GM19025 (cell line): ENCODE data around the gene FTMT.
"Not testable (repeated sequence)": the region's sequence is repeated elsewhere in the genome, so short reads cannot be mapped to it uniquely, and the experiment has no call there.

ENCODE experiments used
- ATAC-seq: cut with Tn5 transposase; IDR thresholded peaks from one replicate; pipeline ENCODE4 v1.9.1; 2021; ENCODE audit warnings: mild to moderate bottlenecking, low read depth, moderate library complexity; ENCODE audit not compliant: unreplicated experiment

FTMT gene

GRCh38 chr5:121851643-121852574, at the start of gene FTMT:
Gene FTMT (plus strand): TSS chr5:121851882. CDS start chr5:121851964, 82 bp downstream.
- no peak for ATAC-seq

DNA sequence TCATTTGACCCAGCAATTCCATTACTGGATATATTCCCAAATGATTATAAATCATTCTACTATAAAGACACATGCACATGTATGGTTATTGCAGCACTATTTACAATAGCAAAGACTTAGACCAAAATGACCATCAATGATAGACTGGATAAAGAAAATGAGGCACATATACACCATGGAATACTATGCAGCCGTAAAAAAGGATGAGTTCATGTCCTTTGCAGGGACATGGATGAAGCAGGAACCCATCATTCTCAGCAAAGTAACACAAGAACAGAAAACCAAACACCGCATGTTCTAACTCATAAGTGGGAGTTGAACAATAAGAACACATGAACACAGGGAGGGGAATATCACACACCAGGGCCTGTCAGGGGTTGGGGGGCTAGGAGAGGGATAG, 46.4 kb upstream of the FTMT start:
- ATAC-seq = not testable (repeated sequence)

GRCh38 chr5:121805911-121806310, 45.8 kb upstream of the FTMT start:
- ATAC-seq = no peak

DNA sequence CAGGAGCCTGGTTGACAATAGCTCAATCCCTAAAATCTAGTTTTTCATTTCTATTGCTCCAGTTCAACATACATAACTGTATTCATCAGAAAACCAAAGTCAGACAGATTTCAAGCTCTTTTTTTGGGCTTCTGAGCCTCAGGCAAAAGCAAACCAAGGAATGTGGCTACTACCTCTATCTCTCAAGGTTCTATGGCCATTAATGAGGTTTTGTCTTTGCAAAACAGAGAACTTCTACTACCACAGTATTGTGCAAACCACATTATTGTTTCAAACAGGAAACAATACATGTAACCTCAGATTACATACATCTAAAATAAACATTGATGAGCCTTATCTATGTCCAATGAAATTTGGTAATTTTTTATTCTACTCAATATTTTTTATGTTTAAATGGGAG, 35.5 kb upstream of the FTMT start:
- no peak for ATAC-seq

DNA sequence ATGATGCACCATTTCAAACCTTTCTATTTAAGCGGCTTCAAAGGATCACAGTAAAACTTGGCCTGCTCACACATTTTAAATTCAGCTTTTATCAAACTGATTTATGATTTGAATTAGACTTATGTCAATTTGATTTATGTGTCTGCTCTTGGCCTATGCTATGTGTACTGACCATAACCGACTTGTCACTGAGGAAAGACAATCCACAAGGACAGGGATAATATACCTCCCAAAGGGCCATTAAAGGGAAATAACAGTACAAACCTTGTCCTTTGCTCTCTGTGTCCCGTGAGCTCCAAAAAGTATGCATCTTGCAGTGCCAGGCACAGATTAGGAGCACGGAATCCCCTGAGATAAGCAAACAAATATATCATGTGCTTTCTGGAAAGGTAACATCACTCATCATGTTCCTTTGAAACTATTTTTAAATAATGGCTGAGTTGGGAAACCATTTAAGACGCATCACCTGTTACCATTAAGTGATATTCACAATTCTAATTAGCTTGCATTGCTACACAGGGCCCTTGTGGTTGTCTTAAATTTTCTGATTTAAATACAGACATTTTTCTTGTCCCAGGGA, 31.9 kb upstream of the FTMT start:
- no peak for ATAC-seq

- no peak for ATAC-seq
Measured at GRCh38 chr5:121833617-121834016, 18.1 kb upstream of the FTMT start.

- ATAC-seq = no peak
Measured at GRCh38 chr5:121834021-121834420, 17.7 kb upstream of the FTMT start.

- no peak for ATAC-seq
Measured at GRCh38 chr5:121841892-121842291, 9.8 kb upstream of the FTMT start.

DNA sequence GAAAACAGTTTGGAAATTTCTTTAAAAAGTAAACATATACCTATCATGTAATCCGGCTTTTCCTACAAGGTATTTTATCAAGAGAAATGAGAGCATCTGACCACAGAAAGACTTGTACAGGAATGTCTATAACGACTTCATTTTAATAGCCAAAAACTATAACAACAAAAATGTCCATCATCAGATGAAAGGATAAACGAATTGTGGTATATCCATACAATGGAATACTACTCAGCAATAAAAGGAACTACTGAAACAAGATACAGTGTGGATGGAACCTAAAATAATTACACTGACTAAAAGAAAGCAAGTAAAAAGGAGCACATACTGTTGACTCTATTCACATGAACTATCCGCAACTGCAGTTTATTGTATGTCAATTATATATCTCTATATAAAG, 1.4 kb upstream of the FTMT start:
- ATAC-seq = no peak

DNA sequence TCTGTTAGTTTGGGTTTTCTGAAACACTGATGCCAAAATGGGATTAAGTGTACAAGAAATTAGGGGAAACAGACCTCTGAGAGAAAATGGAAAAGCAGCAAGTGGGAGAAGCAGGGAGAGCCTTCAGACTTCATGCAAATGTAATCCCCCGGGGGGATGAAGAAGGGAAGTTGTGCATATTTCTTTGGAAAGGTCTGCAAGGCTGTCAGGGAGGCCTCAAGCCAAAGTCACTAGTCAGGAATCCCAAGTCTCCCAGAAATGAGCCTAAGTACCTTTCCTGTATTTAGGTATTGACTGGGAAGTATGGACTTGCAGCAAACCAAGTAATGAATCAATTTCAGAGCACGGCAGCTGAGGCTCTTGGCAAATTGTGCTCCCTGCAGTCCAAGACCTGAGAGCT, 2.2 kb downstream of the FTMT start:
- no peak for ATAC-seq

DNA sequence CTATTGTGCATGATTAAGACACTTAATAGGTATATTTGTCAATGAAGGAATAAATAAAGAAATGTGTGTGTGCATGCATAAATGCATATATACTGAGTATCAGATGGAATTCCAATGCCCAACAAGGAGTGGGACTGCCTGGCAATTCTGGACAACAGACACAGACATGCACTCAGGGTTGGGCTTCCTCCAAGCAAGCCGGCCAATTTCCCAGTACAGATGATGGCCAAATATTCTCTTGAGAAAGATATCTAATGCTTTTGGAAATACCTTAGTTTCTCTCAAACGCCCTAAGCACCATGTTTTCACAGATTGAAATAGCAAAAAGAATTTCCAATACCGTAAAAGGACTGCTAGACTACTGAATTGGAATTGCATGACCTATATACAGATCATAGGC, 11.1 kb downstream of the FTMT start:
- ATAC-seq = no peak

DNA sequence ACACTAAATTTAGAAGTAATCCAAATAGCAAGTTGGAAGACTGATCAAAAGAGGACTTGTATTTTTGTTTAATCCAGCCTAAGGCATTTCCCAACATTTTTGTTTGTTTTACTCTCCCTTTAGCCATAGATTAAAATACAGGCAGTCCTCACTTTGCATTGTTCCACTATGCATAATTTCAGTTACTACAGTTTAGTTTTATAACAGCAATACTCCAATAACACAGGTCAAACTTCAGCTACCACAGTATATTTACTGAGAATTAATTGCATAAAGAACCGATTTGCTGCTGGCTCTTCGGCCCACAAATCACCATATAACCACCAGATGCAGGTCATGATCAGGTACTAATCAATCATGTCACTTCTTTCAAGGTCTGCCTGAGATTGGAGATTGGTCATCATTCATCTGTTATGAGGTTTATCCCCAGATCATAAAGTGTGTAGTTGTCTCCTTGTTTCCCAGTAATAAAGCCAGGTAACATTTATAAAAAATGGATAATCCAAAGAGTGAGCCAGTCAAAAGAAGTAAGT, 12.1 kb downstream of the FTMT start:
- ATAC-seq = no peak

- ATAC-seq = no peak
Measured at GRCh38 chr5:121867403-121867802, 15.7 kb downstream of the FTMT start.

- ATAC-seq = no peak
Measured at GRCh38 chr5:121870489-121870888, 18.8 kb downstream of the FTMT start.

GRCh38 chr5:121872856-121873255, 21.2 kb downstream of the FTMT start:
- ATAC-seq = no peak

DNA sequence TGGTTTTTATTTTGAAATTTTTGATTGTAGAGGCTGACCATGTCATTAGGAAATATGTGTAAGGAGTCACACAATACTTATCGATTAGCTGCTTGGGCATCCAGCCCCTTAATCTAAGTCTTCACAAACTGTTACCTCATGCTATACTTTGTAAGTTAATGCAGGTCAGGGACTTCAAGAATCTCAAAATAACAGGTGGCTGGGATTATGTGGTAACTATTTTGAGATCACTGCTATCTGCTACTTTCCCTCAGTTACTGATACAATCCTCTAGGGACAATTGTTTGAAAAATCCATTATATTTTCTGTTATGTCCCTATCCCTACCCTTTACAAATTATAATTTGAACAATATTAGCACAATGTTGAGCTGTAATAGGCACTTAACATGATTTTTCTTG, 21.7 kb downstream of the FTMT start:
- ATAC-seq = no peak

DNA sequence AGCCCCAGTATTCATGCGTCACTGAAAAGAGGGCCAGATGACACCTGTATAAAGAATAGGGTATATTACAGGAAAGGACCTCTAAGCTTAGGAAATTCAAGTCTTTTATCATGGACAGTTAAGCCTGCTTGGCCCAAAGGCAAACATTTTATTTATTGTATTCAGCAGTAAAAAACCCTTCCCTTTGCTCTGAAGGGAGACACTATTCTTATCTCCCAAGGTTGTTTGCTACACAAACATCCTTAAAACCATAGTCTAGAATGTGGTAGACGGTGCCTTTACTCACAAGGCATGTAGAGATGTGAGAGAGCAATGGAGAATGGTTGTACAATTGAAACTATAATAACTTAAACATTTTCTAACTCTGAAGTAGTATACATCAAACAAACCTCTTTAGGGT, 33.9 kb downstream of the FTMT start:
- ATAC-seq = no peak

DNA sequence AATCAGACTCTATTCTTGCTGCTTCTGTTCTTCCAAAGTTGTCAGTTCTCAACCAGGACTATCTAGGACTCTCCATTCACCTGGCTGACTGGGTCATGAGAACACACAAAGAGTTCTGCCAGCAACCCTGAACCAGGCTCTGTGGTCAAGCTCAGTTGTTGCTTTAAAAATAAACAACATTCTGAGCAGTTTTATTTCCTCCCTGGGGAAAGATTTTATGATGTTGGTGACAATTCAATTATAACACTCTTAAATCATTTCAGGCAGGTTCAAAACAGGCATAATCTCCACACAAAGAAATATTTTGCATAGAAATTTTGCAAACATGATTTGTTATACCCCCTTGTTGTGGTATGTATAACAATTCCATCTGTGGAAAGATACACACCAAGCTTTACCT, 36.0 kb downstream of the FTMT start:
- no peak for ATAC-seq

- ATAC-seq = no peak
Measured at GRCh38 chr5:121890297-121890858, 38.7 kb downstream of the FTMT start.

DNA sequence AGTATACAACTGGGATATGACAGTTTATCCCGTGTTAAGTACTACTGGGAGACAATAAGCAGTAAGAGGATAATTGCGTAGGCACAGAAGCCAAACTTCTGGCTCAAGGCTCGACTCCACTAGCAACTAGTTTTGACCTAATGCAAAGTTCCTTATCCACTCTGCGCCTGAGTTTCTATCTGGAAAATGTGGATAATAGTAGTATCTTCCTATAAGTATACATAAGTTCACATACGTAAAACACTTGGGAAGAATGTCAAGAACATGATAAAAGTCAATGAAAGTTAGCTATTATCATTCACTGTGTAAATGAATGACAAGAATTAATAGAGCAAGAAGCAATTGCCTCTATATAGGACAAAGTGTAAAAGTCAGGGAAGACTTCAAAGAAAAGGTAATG, 45.7 kb downstream of the FTMT start:
- ATAC-seq = no peak

GRCh38 chr5:121899346-121899745, 47.7 kb downstream of the FTMT start:
- no peak for ATAC-seq
